Natural killer cell (primary cell): Measurements from ENCODE around the gene DYSF. TPM values are rescaled to one million over a fixed set of nuclear protein-coding genes. Genes with fewer than 3 reads are reported as not detected.

Experiments used
- ATAC-seq, 3 donors: fragments of 150-1000 bp in 2 of 3; fragments of 200-7000 bp in 1 of 3; cut with Tn5 transposase; 1 replicate in 1 of 3; 2 replicates in 2 of 3; pipeline ENCODE4 v1.10.0; 2021; ENCODE audit warnings: mild to moderate bottlenecking in 2 of 3, moderate library complexity in 2 of 3
- DNase-seq, 2 donors: peaks; one replicate each; pipeline versions ENCODE4 v3.0.0 to v3.0.0-alpha.2; 2013 to 2021; ENCODE audit warnings: mixed read lengths in 1 of 2
- H3K27ac ChIP-seq: one replicate; pipeline ENCODE4 v1.5.1; 2013; ENCODE audit warnings: mild to moderate bottlenecking, low read length
- H3K27me3 ChIP-seq: one replicate; pipeline ENCODE4 v1.6.1; 2013; ENCODE audit warnings: low read length; ENCODE audit not compliant: control insufficient read depth, insufficient read depth
- H3K36me3 ChIP-seq: one replicate; pipeline ENCODE4 v1.6.1; 2013; ENCODE audit warnings: low read length; ENCODE audit not compliant: control insufficient read depth, insufficient read depth
- H3K4me1 ChIP-seq: one replicate; pipeline ENCODE4 v1.6.1; 2013; ENCODE audit warnings: low read length; ENCODE audit not compliant: control insufficient read depth, insufficient read depth
- H3K4me3 ChIP-seq: one replicate; pipeline ENCODE4 v1.5.1; 2013; ENCODE audit warnings: low read length
- H3K9me3 ChIP-seq: one replicate; pipeline ENCODE4 v1.6.1; 2013; ENCODE audit warnings: low read length; ENCODE audit not compliant: control insufficient read depth, insufficient read depth
- H3K27ac Mint-ChIP-seq, 2 donors: one replicate each; pipeline ENCODE4 v1.8.0; 2022; ENCODE audit warnings: mild to moderate bottlenecking in 2 of 2, mixed read lengths in 2 of 2, moderate library complexity in 1 of 2
- H3K27me3 Mint-ChIP-seq, 2 donors: one replicate each; pipeline ENCODE4 v1.8.0; 2022; ENCODE audit warnings: low read depth in 2 of 2, mixed read lengths in 2 of 2
- H3K36me3 Mint-ChIP-seq: one replicate; pipeline ENCODE4 v1.8.0; 2022; ENCODE audit warnings: mixed read lengths
- H3K4me1 Mint-ChIP-seq, 2 donors: one replicate each; pipeline ENCODE4 v1.8.0; 2022; ENCODE audit warnings: mixed read lengths in 2 of 2
- H3K4me3 Mint-ChIP-seq: one replicate; pipeline ENCODE4 v1.8.0; 2022; ENCODE audit warnings: mild to moderate bottlenecking, moderate library complexity, mixed read lengths
- H3K9me3 Mint-ChIP-seq, 2 donors: one replicate each; pipeline ENCODE4 v1.8.0; 2022; ENCODE audit warnings: mixed read lengths in 2 of 2
- WGBS: methylation state at CpG from one replicate; pipeline ENCODE4 v1.1.7; 2013; ENCODE audit warnings: missing lambda C conversion rate; ENCODE audit not compliant: insufficient coverage; 5-methylcytosine and 5-hydroxymethylcytosine counted together
- intact Hi-C: fragments of 100-400 bp; cut with micrococcal nuclease; formaldehyde crosslinking; loops from one replicate; pipeline ENCODE4 v1.14.2; 2022
- total RNA-seq, 4 donors: library from RNA; stranded (reverse); fragments of 120-200 nt in 1 of 4; gene quantifications; one replicate each; pipeline versions ENCODE4 v1.2.3 to v1.2.4, GENCODE V29; 2013 to 2022
- TF ChIP-seq, protein P1 (sequence below): fragments of 200-600 bp; IDR thresholded peaks from one replicate; pipeline ENCODE4 v1.8.0; 2022; ENCODE audit warnings: antibody characterized with exemption

Gene DYSF
- total RNA-seq, 3 donors from 2014 or later (not counting 1 experiment from before 2014, with no cell fraction given) = 11.4 to 19.5 (median 12.4) TPM

DNA sequence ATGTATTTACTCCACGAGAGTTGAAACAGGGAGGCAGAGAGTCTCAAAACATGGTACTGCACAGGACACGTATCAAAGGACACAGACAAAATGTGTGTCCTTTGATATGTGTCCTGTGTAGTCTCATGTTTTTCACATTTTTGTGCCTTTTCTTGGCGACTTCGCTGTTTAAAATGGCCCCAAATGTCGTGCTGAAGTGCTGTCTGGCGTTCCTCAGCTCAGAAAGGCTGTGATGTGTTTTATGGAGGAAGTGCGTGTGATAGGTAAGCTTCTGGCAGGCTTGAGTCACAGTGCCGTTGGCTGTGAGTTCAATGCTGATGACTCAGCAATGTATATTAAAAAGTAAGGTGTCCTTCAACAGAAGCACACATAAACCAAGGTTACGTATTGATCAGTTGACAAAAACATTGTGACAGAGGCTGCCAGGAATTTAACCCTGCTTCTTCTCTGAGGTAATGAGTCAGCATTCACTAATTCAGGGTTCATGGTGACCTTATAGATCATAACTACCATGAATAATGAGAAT is 78.2 kb downstream of the DYSF start:
- Histone ChIP-seq H3K27me3 (no peaks in the 10 kb centered on the region), H3K9me3 (no peaks in the 10 kb centered on the region), H3K36me3 (no peaks in the 10 kb centered on the region), H3K4me3 (no peak overlapping the region), H3K27ac (no peak overlapping the region), H3K4me1 (no peaks in the 10 kb centered on the region)
- intact Hi-C loops = loop anchor here (5.0 kb wide), 1 partner anchor 621 kb away; no protein-coding TSS in a partner anchor
- no peak for ATAC-seq
- no peak overlapping the region for H3K4me3 Mint-ChIP-seq
- H3K36me3 Mint-ChIP-seq = no peaks in the 10 kb centered on the region
- TF ChIP-seq, protein P1, sequence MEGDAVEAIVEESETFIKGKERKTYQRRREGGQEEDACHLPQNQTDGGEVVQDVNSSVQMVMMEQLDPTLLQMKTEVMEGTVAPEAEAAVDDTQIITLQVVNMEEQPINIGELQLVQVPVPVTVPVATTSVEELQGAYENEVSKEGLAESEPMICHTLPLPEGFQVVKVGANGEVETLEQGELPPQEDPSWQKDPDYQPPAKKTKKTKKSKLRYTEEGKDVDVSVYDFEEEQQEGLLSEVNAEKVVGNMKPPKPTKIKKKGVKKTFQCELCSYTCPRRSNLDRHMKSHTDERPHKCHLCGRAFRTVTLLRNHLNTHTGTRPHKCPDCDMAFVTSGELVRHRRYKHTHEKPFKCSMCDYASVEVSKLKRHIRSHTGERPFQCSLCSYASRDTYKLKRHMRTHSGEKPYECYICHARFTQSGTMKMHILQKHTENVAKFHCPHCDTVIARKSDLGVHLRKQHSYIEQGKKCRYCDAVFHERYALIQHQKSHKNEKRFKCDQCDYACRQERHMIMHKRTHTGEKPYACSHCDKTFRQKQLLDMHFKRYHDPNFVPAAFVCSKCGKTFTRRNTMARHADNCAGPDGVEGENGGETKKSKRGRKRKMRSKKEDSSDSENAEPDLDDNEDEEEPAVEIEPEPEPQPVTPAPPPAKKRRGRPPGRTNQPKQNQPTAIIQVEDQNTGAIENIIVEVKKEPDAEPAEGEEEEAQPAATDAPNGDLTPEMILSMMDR = no peak
- no peaks in the 10 kb centered on the region for H3K9me3 Mint-ChIP-seq
- DNase-seq = no peak
- H3K4me1 Mint-ChIP-seq = no peaks in the 10 kb centered on the region
- WGBS = 55% methylated on average over 9 of the region's 9 CpGs
- H3K27ac Mint-ChIP-seq = no peak overlapping the region
- H3K27me3 Mint-ChIP-seq = peaks cover 14 to 33% of the 10 kb centered on the region in 2 donors

DNA sequence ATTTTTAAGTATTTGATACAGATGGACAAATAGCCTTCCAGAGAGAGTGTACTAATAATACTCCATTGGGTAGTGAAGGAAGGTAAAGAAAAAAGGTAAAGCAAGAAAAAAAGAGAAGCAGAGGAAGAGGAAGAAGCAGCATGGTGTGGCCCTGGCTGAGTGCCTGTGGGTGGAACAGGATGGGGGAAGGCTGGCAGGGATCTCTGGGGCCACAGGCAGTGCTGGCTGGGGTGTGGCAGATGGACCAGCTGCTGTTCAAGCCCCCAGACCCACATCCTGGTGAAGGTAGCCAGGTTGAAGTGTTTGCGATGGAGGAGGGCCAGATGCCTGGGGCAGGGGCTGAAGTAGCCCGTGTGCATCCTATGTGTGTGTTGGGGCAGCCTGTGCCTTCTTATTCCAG is 79.0 kb downstream of the DYSF start:
- no peak overlapping the region for H3K4me3 ChIP-seq
- H3K27ac ChIP-seq = no peak overlapping the region
- TF ChIP-seq, protein P1 = no peak
- no peaks in the 10 kb centered on the region for H3K9me3 ChIP-seq
- no peaks in the 10 kb centered on the region for H3K27me3 ChIP-seq
- DNase-seq (no peak), ATAC-seq (no peak)
- Mint-ChIP-seq H3K27me3 (peaks cover 14 to 33% of the 10 kb centered on the region in 2 donors), H3K27ac (no peak overlapping the region), H3K36me3 (no peaks in the 10 kb centered on the region), H3K4me3 (no peak overlapping the region), H3K9me3 (no peaks in the 10 kb centered on the region), H3K4me1 (no peaks in the 10 kb centered on the region)
- 92% methylated on average over 2 of the region's 2 CpGs for WGBS
- no peaks in the 10 kb centered on the region for H3K36me3 ChIP-seq
- no peaks in the 10 kb centered on the region for H3K4me1 ChIP-seq
- intact Hi-C loops = loop anchor here (5.0 kb wide), 1 partner anchor 620 kb away; no protein-coding TSS in a partner anchor

DNA sequence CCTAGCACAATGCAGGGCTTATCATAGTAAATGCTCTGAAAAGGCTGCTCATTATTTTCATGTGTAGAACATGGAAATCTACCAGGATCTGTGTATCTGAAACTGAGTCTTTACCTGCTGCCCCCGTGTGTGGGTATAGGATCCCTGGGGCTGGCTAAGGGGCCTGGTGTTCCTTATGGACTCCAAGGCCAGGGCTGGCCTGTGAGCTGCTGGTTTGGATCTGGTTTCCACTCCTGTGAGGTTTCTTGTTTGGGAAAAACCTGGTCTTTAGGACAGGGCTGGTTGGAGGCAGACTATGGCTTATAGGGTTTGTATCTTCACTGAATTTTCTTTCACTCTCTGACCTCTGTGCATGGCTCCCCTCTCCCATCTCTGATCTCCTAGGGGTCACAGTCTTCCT is 80.8 kb downstream of the DYSF start:
- Histone ChIP-seq H3K27me3 (no peaks in the 10 kb centered on the region), H3K9me3 (no peaks in the 10 kb centered on the region), H3K36me3 (no peaks in the 10 kb centered on the region), H3K4me3 (no peak overlapping the region), H3K4me1 (peaks cover 7% of the 10 kb centered on the region), H3K27ac (no peak overlapping the region)
- intact Hi-C loops = loop anchor here (5.0 kb wide), 1 partner anchor 618 kb away; no protein-coding TSS in a partner anchor
- peaks cover 8 to 25% of the 10 kb centered on the region in 2 donors for H3K27me3 Mint-ChIP-seq
- no peak overlapping the region for H3K4me3 Mint-ChIP-seq
- TF ChIP-seq, protein P1 = no peak
- peaks cover 11% of the 10 kb centered on the region in 2 donors for H3K4me1 Mint-ChIP-seq
- no peaks in the 10 kb centered on the region for H3K36me3 Mint-ChIP-seq
- no peak for ATAC-seq
- no peaks in the 10 kb centered on the region for H3K9me3 Mint-ChIP-seq
- WGBS = 68% methylated on average over 1 of the region's 1 CpG
- H3K27ac Mint-ChIP-seq = no peak overlapping the region
- no peak for DNase-seq

DNA sequence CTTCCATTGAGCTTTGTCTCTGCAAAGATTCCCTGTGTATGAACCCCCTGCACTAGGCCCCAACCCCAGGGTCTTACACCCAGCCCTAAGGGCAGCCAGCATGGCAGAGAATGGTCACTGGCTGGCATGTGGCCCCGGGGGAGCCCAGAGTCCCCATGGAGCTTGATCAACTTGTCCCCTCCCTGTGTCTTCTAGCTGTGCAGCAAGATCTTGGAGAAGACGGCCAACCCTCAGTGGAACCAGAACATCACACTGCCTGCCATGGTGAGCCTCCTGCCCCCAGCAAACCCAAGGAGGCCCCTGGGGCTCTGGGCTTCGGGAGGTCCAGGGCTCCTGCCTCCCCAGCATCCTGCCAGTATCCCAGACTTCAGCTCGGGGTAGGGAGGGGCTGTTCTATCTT is 81.5 kb downstream of the DYSF start:
- Histone ChIP-seq H3K27me3 (no peaks in the 10 kb centered on the region), H3K9me3 (no peaks in the 10 kb centered on the region), H3K27ac (no peak overlapping the region), H3K4me3 (no peak overlapping the region), H3K36me3 (no peaks in the 10 kb centered on the region), H3K4me1 (peaks cover 7% of the 10 kb centered on the region)
- no peaks in the 10 kb centered on the region for H3K9me3 Mint-ChIP-seq
- 87% methylated on average over 4 of the region's 4 CpGs for WGBS
- DNase-seq = no peak
- no peak for ATAC-seq
- peaks cover 11 to 12% of the 10 kb centered on the region in 2 donors for H3K4me1 Mint-ChIP-seq
- TF ChIP-seq, protein P1 = no peak
- no peaks in the 10 kb centered on the region for H3K36me3 Mint-ChIP-seq
- H3K27me3 Mint-ChIP-seq = peaks cover 8 to 25% of the 10 kb centered on the region in 2 donors
- intact Hi-C loops = loop anchor here (5.0 kb wide), 1 partner anchor 617 kb away; no protein-coding TSS in a partner anchor
- no peak overlapping the region for H3K4me3 Mint-ChIP-seq
- no peak overlapping the region for H3K27ac Mint-ChIP-seq
